IPS-18a (cell line): ENCODE data around the gene CELA2A.
"Not testable (repeated sequence)": the region's sequence is repeated elsewhere in the genome, so short reads cannot be mapped to it uniquely, and the experiment has no call there.

Experiments used
- H3K27ac ChIP-seq: one replicate; pipeline ENCODE4 v1.5.1; 2013; ENCODE audit warnings: low read length
- H3K27me3 ChIP-seq: one replicate; pipeline ENCODE4 v1.6.1; 2013; ENCODE audit warnings: mild to moderate bottlenecking, low read length; ENCODE audit not compliant: control insufficient read depth, insufficient read depth
- H3K36me3 ChIP-seq: one replicate; pipeline ENCODE4 v1.6.1; 2013; ENCODE audit warnings: low read depth, low read length; ENCODE audit not compliant: control insufficient read depth
- H3K4me1 ChIP-seq: one replicate; pipeline ENCODE4 v1.6.1; 2013; ENCODE audit warnings: low read depth, low read length; ENCODE audit not compliant: control insufficient read depth
- H3K4me3 ChIP-seq: one replicate; pipeline ENCODE4 v1.5.1; 2013; ENCODE audit warnings: low read length
- H3K9ac ChIP-seq: one replicate; pipeline ENCODE4 v1.6.1; 2013; ENCODE audit warnings: mild to moderate bottlenecking, low read length, moderate library complexity
- H3K9me3 ChIP-seq: one replicate; pipeline ENCODE4 v1.6.1; 2013; ENCODE audit warnings: low read depth, low read length; ENCODE audit not compliant: control insufficient read depth

The CELA2A gene

GRCh38 chr1:15463064-15463800 is 6.7 kb downstream of the CELA2A start:
- H3K9ac ChIP-seq, H3K4me3 ChIP-seq, H3K4me1 ChIP-seq, H3K9me3 ChIP-seq, H3K27me3 ChIP-seq, H3K36me3 ChIP-seq, H3K27ac ChIP-seq: not testable (repeated sequence)

GRCh38 chr1:15463926-15464322 is 7.4 kb downstream of the CELA2A start:
- H3K9ac ChIP-seq, H3K9me3 ChIP-seq, H3K36me3 ChIP-seq, H3K4me1 ChIP-seq, H3K27me3 ChIP-seq, H3K27ac ChIP-seq, H3K4me3 ChIP-seq: not testable (repeated sequence)

- no peak overlapping the region for H3K4me3 ChIP-seq
- no peak overlapping the region for H3K9ac ChIP-seq
- no peaks in the 10 kb centered on the region for H3K4me1 ChIP-seq
- H3K36me3 ChIP-seq: no peaks in the 10 kb centered on the region
- H3K9me3 ChIP-seq: no peaks in the 10 kb centered on the region
- no peaks in the 10 kb centered on the region for H3K27me3 ChIP-seq
- no peak overlapping the region for H3K27ac ChIP-seq
These were observed 9.1 kb downstream of the CELA2A start for GRCh38 chr1:15465674-15466073.

GRCh38 chr1:15466955-15467625 is 10.6 kb downstream of the CELA2A start:
- H3K4me3 ChIP-seq, H3K36me3 ChIP-seq, H3K27ac ChIP-seq, H3K27me3 ChIP-seq, H3K9ac ChIP-seq, H3K4me1 ChIP-seq, H3K9me3 ChIP-seq: not testable (repeated sequence)

- H3K27ac ChIP-seq: no peak overlapping the region
- no peaks in the 10 kb centered on the region for H3K4me1 ChIP-seq
- no peaks in the 10 kb centered on the region for H3K36me3 ChIP-seq
- H3K9ac ChIP-seq: no peak overlapping the region
- no peaks in the 10 kb centered on the region for H3K27me3 ChIP-seq
- no peak overlapping the region for H3K4me3 ChIP-seq
- H3K9me3 ChIP-seq: no peaks in the 10 kb centered on the region
These were observed 11.6 kb downstream of the CELA2A start for GRCh38 chr1:15468145-15468544.

GRCh38 chr1:15469361-15469760 is 12.8 kb downstream of the CELA2A start:
- Histone ChIP-seq H3K4me1 (no peaks in the 10 kb centered on the region), H3K27me3 (no peaks in the 10 kb centered on the region), H3K36me3 (no peaks in the 10 kb centered on the region), H3K9ac (no peak overlapping the region), H3K27ac (no peak overlapping the region), H3K9me3 (no peaks in the 10 kb centered on the region), H3K4me3 (no peak overlapping the region)

GRCh38 chr1:15469821-15470448 is 13.4 kb downstream of the CELA2A start:
- H3K36me3 ChIP-seq, H3K4me3 ChIP-seq, H3K27ac ChIP-seq, H3K9me3 ChIP-seq, H3K27me3 ChIP-seq, H3K9ac ChIP-seq, H3K4me1 ChIP-seq: not testable (repeated sequence)

GRCh38 chr1:15471067-15471466 is 14.5 kb downstream of the CELA2A start:
- not testable (repeated sequence) for H3K36me3 ChIP-seq, H3K27me3 ChIP-seq, H3K4me1 ChIP-seq, H3K9me3 ChIP-seq, H3K27ac ChIP-seq, H3K9ac ChIP-seq, H3K4me3 ChIP-seq

GRCh38 chr1:15471723-15472122 is 15.2 kb downstream of the CELA2A start:
- not testable (repeated sequence) for H3K27me3 ChIP-seq, H3K27ac ChIP-seq, H3K9ac ChIP-seq, H3K4me3 ChIP-seq, H3K4me1 ChIP-seq, H3K9me3 ChIP-seq, H3K36me3 ChIP-seq

GRCh38 chr1:15472587-15472986 is 16.1 kb downstream of the CELA2A start:
- Histone ChIP-seq H3K27ac (no peak overlapping the region), H3K4me1 (no peaks in the 10 kb centered on the region), H3K4me3 (no peak overlapping the region), H3K9me3 (no peaks in the 10 kb centered on the region), H3K27me3 (no peaks in the 10 kb centered on the region), H3K9ac (no peak overlapping the region), H3K36me3 (no peaks in the 10 kb centered on the region)

GRCh38 chr1:15475752-15476314 is 19.3 kb downstream of the CELA2A start, which contains the start of gene CELA2B:
Gene CELA2B, plus strand, starts transcription at chr1:15476104. Its CDS starts 22 bp downstream, at chr1:15476126.
- Histone ChIP-seq H3K9me3 (no peaks in the 10 kb centered on the region), H3K4me3 (no peak within 1 kb of the TSS), H3K27ac (no peak within 1 kb of the TSS), H3K36me3 (no peaks in the 10 kb centered on the region), H3K9ac (no peak within 1 kb of the TSS), H3K27me3 (no peaks in the 10 kb centered on the region), H3K4me1 (no peaks in the 10 kb centered on the region)
